Endothelial cell (in vitro differentiated cells): ENCODE data around the gene SLC18B1. TPM values are rescaled to one million over a fixed set of nuclear protein-coding genes. Genes with fewer than 3 reads are reported as not detected.

Experiments used
- DNase-seq: peaks from one replicate; pipeline ENCODE4 v3.0.0; 2021; ENCODE audit warnings: low spot score
- H3K27ac Mint-ChIP-seq: one replicate; pipeline ENCODE4 v1.8.0; 2021; ENCODE audit warnings: mixed read lengths, inconsistent platforms; ENCODE audit not compliant: unreplicated experiment
- H3K27me3 Mint-ChIP-seq: one replicate; pipeline ENCODE4 v1.8.0; 2021; ENCODE audit warnings: mild to moderate bottlenecking, moderate library complexity, mixed read lengths, inconsistent platforms; ENCODE audit not compliant: unreplicated experiment
- H3K36me3 Mint-ChIP-seq: one replicate; pipeline ENCODE4 v1.8.0; 2021; ENCODE audit warnings: mild to moderate bottlenecking, low read depth, mixed read lengths, inconsistent platforms; ENCODE audit not compliant: unreplicated experiment
- H3K4me1 Mint-ChIP-seq: one replicate; pipeline ENCODE4 v1.8.0; 2021; ENCODE audit warnings: mild to moderate bottlenecking, mixed read lengths, inconsistent platforms; ENCODE audit not compliant: unreplicated experiment
- H3K4me3 Mint-ChIP-seq: one replicate; pipeline ENCODE4 v1.8.0; 2021; ENCODE audit warnings: mild to moderate bottlenecking, mixed read lengths, inconsistent platforms; ENCODE audit not compliant: unreplicated experiment
- H3K9me3 Mint-ChIP-seq: one replicate; pipeline ENCODE4 v1.8.0; 2021; ENCODE audit warnings: mixed read lengths, inconsistent platforms; ENCODE audit not compliant: unreplicated experiment
- CTCF ChIP-seq: fragments of 200-600 bp; sonication (generic); IDR thresholded peaks from one replicate; pipeline ENCODE4 v1.5.0; 2021; ENCODE audit warnings: antibody characterized with exemption; ENCODE audit not compliant: unreplicated experiment
- total RNA-seq: library from RNA; stranded (reverse); fragmentation: NEBNext Ultra II Directional; extraction: Animal tissue kit (Norgen Biotek cat#: 25700); gene quantifications from one replicate; pipeline ENCODE4 v1.2.1, GENCODE V29; 2021; ENCODE audit not compliant: unreplicated experiment

Gene SLC18B1
- total RNA-seq, 1 donor from 2014 or later: 11.1 TPM

- H3K27me3 Mint-ChIP-seq: no peaks in the 10 kb centered on the region
- peaks cover 4% of the 10 kb centered on the region for H3K4me1 Mint-ChIP-seq
- peak; percentile 52 for DNase-seq
- no peak overlapping the region for H3K27ac Mint-ChIP-seq
- H3K36me3 Mint-ChIP-seq: no peaks in the 10 kb centered on the region
- H3K9me3 Mint-ChIP-seq: no peaks in the 10 kb centered on the region
- TF ChIP-seq CTCF: peak; percentile 71
- H3K4me3 Mint-ChIP-seq: no peak overlapping the region
Measured at GRCh38 chr6:132768051-132768517, 30.4 kb downstream of the SLC18B1 start.

GRCh38 chr6:132765560-132765959 lies 32.9 kb downstream of the SLC18B1 start:
- no peak for TF ChIP-seq CTCF
- no peak for DNase-seq

GRCh38 chr6:132764370-132764769 lies 34.1 kb downstream of the SLC18B1 start:
- Mint-ChIP-seq H3K4me1 (peaks cover 9% of the 10 kb centered on the region), H3K27me3 (no peaks in the 10 kb centered on the region), H3K27ac (no peak overlapping the region), H3K36me3 (no peaks in the 10 kb centered on the region), H3K9me3 (no peaks in the 10 kb centered on the region), H3K4me3 (no peak overlapping the region)
- no peak for TF ChIP-seq CTCF
- DNase-seq: no peak

More at GRCh38 chr6:132765560-132765959, 32.9 kb downstream of the SLC18B1 start:
- Mint-ChIP-seq H3K9me3 (no peaks in the 10 kb centered on the region), H3K27me3 (no peaks in the 10 kb centered on the region), H3K4me1 (peaks cover 9% of the 10 kb centered on the region), H3K36me3 (no peaks in the 10 kb centered on the region), H3K27ac (no peak overlapping the region), H3K4me3 (no peak overlapping the region)

GRCh38 chr6:132763269-132763668 lies 35.2 kb downstream of the SLC18B1 start:
- H3K27ac Mint-ChIP-seq: no peak overlapping the region
- H3K36me3 Mint-ChIP-seq: no peaks in the 10 kb centered on the region
- peaks cover 9% of the 10 kb centered on the region for H3K4me1 Mint-ChIP-seq
- H3K27me3 Mint-ChIP-seq: no peaks in the 10 kb centered on the region
- H3K9me3 Mint-ChIP-seq: no peaks in the 10 kb centered on the region
- H3K4me3 Mint-ChIP-seq: no peak overlapping the region
- no peak for DNase-seq
- TF ChIP-seq CTCF: no peak

- Mint-ChIP-seq H3K27ac (no peak overlapping the region), H3K4me3 (no peak overlapping the region), H3K9me3 (no peaks in the 10 kb centered on the region), H3K36me3 (no peaks in the 10 kb centered on the region), H3K27me3 (peaks cover 1% of the 10 kb centered on the region), H3K4me1 (peaks cover 9% of the 10 kb centered on the region)
- TF ChIP-seq CTCF: no peak
- DNase-seq: no peak
Measured at GRCh38 chr6:132760256-132760655, 38.2 kb downstream of the SLC18B1 start.
